B cell (primary cell): ENCODE results near the gene ALS2CL. TPM values are rescaled to one million over a fixed set of nuclear protein-coding genes. Genes with fewer than 3 reads are reported as not detected.

Experiments
- ATAC-seq: fragments of 200-7000 bp; cut with Tn5 transposase; one replicate; pipeline ENCODE4 v1.10.0; 2021; ENCODE audit warnings: low read depth, mild to moderate bottlenecking, moderate number of reproducible peaks, moderate library complexity
- CTCF ChIA-PET: fragments of 350-600 bp; sonication (Branson Sonifier 250); formaldehyde crosslinking; loops from one replicate; lab custom pipeline; 2021; ENCODE audit warnings: antibody characterized with exemption, inconsistent platforms; lab: Charles Lee
- POLR2A ChIA-PET: fragments of 350-600 bp; sonication (Branson Sonifier 250); formaldehyde crosslinking; loops from one replicate; lab custom pipeline; 2021; ENCODE audit warnings: antibody characterized with exemption; lab: Charles Lee
- DNase-seq: peaks from one replicate; pipeline ENCODE4 v3.0.0; 2013
- H2AFZ ChIP-seq: 2 replicates; pipeline ENCODE4 v1.6.1; 2012; ENCODE audit warnings: mild to moderate bottlenecking, low read depth, low read length; ENCODE audit not compliant: insufficient read depth, poor library complexity, severe bottlenecking
- H3K27ac ChIP-seq, 2 donors: 1 replicate in 1 of 2; 2 replicates in 1 of 2; pipeline ENCODE4 v1.5.1; 2012 to 2013; ENCODE audit warnings: low read length in 2 of 2, mild to moderate bottlenecking in 2 of 2, moderate library complexity in 1 of 2
- H3K27me3 ChIP-seq, 4 experiments: fragments of 200-600 bp in 1 of 4; sonication (generic) in 1 of 4; replicated peaks in 1 of 4; 1 replicate in 2 of 4; 2 replicates in 2 of 4; pipeline versions ENCODE4 v1.6.1 to v1.7.0; 2013 to 2016; ENCODE audit warnings: low read length in 3 of 4, mild to moderate bottlenecking in 2 of 4, mixed read lengths in 1 of 4, moderate library complexity in 1 of 4; ENCODE audit not compliant: insufficient read depth in 4 of 4, control insufficient read depth in 3 of 4; ENCODE audit errors: control extremely low read depth in 1 of 4
- H3K36me3 ChIP-seq, 2 experiments: replicated peaks in 1 of 2; 1 replicate in 1 of 2; 2 replicates in 1 of 2; pipeline versions ENCODE4 v1.6.1 to v1.7.1; 2013; ENCODE audit warnings: low read length in 1 of 2; ENCODE audit not compliant: insufficient read depth in 2 of 2, control insufficient read depth in 1 of 2; ENCODE audit errors: control extremely low read depth in 1 of 2, extremely low read depth in 1 of 2
- H3K4me1 ChIP-seq, 2 donors: fragments of 200-600 bp in 1 of 2; sonication (generic) in 1 of 2; 1 replicate in 1 of 2; 2 replicates in 1 of 2; pipeline versions ENCODE4 v1.5.1 to v1.6.1; 2013 to 2017; ENCODE audit warnings: low read length in 2 of 2; ENCODE audit not compliant: control insufficient read depth in 2 of 2, insufficient read depth in 2 of 2
- H3K4me2 ChIP-seq: replicated peaks from 2 replicates; pipeline ENCODE3; 2012; ENCODE audit warnings: mild to moderate bottlenecking, low read depth, low read length; ENCODE audit not compliant: poor library complexity, severe bottlenecking
- H3K4me3 ChIP-seq, 5 experiments: fragments of 200-600 bp in 1 of 5; sonication (generic) in 1 of 5; 1 replicate in 3 of 5; 2 replicates in 2 of 5; pipeline versions ENCODE4 v1.5.1 to v1.7.0; 2011 to 2016; ENCODE audit warnings: low read length in 4 of 5, mild to moderate bottlenecking in 4 of 5, low read depth in 2 of 5, control low read depth in 1 of 5, moderate library complexity in 1 of 5; ENCODE audit not compliant: insufficient read depth in 1 of 5; ENCODE audit errors: control extremely low read depth in 1 of 5, extremely low read depth in 1 of 5
- H3K79me2 ChIP-seq: fragments of 200-600 bp; sonication (generic); one replicate; pipeline ENCODE4 v1.6.0; 2016; ENCODE audit warnings: low read length; ENCODE audit not compliant: control insufficient read depth, insufficient read depth
- H3K9ac ChIP-seq: fragments of 200-600 bp; sonication (generic); 2 replicates; pipeline ENCODE4 v1.6.1; 2017; ENCODE audit warnings: mild to moderate bottlenecking, low read length, moderate library complexity
- H3K9me3 ChIP-seq, 3 donors: one replicate each; pipeline versions ENCODE4 v1.6.1 to v1.7.1; 2013; ENCODE audit warnings: low read length in 2 of 3; ENCODE audit not compliant: control insufficient read depth in 2 of 3, insufficient read depth in 1 of 3; ENCODE audit errors: control extremely low read depth in 1 of 3
- H4K20me1 ChIP-seq: 2 replicates; pipeline ENCODE4 v1.6.0; 2012; ENCODE audit warnings: mild to moderate bottlenecking, low read length; ENCODE audit not compliant: insufficient read depth, control insufficient read depth, poor library complexity, severe bottlenecking
- H3K27ac Mint-ChIP-seq: one replicate; pipeline ENCODE4 v1.8.0; 2021; ENCODE audit warnings: mixed read lengths
- H3K27me3 Mint-ChIP-seq: one replicate; pipeline ENCODE4 v1.8.0; 2021; ENCODE audit warnings: mixed read lengths
- H3K4me1 Mint-ChIP-seq: one replicate; pipeline ENCODE4 v1.8.0; 2021; ENCODE audit warnings: mixed read lengths
- H3K4me3 Mint-ChIP-seq: one replicate; pipeline ENCODE4 v1.8.0; 2021; ENCODE audit warnings: mixed read lengths
- H3K9me3 Mint-ChIP-seq: one replicate; pipeline ENCODE4 v1.8.0; 2022; ENCODE audit warnings: mixed read lengths; ENCODE audit not compliant: insufficient read depth
- EZH2 ChIP-seq: IDR thresholded peaks from 2 replicates; pipeline ENCODE4 v1.6.1; 2012; ENCODE audit warnings: borderline replicate concordance, low read depth, mild to moderate bottlenecking, moderate library complexity, low read length; ENCODE audit not compliant: insufficient read depth, poor library complexity, severe bottlenecking
- WGBS: methylation state at CpG from one replicate; pipeline ENCODE4 v1.1.5; 2013; ENCODE audit warnings: missing lambda C conversion rate; ENCODE audit not compliant: insufficient coverage; 5-methylcytosine and 5-hydroxymethylcytosine counted together
- intact Hi-C: fragments of 100-400 bp; cut with micrococcal nuclease; formaldehyde crosslinking; loops from one replicate; pipeline ENCODE4 v1.10.0; 2022
- polyA plus RNA-seq: library from polyadenylated mRNA; depleted of rRNA; stranded (reverse); fragments of >200 nt; gene quantifications from 2 replicates; pipeline ENCODE4 v1.2.3, GENCODE V29; 2012
- total RNA-seq, 2 donors: library from RNA; stranded (reverse); fragments of 120-200 nt in 1 of 2; gene quantifications; 1 replicate in 1 of 2; 2 replicates in 1 of 2; pipeline versions ENCODE4 v1.2.3 to v1.2.4, GENCODE V29; 2013 to 2022
- TF ChIP-seq, protein P1 (sequence below): fragments of 200-600 bp; IDR thresholded peaks from one replicate; pipeline ENCODE4 v1.8.0; 2022; ENCODE audit warnings: antibody characterized with exemption, mild to moderate bottlenecking

ALS2CL gene
- total and polyA plus RNA-seq, 2 donors (not counting 1 experiment from before 2014, with no cell fraction given) = 0.22 to 0.30 TPM

DNA sequence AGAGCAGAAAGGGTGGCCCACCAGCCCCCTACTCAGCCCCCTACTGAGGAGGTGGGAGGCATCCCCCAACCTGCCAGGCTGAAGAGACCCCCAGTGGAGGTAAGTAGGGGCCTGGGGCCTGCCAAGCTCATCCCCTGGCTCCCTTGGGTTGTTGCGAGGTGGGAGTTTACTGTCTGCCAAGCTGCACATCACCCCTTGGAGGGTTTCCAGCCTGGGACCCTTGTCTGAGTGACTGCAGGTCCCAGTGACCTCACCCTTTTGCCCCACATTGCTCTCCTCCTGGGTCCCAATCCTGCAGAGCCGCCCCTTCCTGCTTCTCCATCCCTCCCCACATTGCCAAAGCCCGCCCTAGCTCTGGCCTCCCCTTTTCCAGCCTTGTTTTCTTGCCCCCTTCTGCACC is 1.0 kb upstream of the ALS2CL start:
- peak overlapping the region; percentile 26 for H3K4me3 Mint-ChIP-seq
- Histone ChIP-seq H3K9me3 (no peaks in the 10 kb centered on the region), H3K36me3 (no peaks in the 10 kb centered on the region), H3K4me3 (no peak overlapping the region), H3K9ac (no peak overlapping the region), H3K79me2 (no peaks in the 10 kb centered on the region), H4K20me1 (no peaks in the 10 kb centered on the region), H3K27ac (no peak overlapping the region), H2AFZ (peak overlapping the region; percentile 93), H3K27me3 (peaks cover 0 to 38% (median 8%) of the 10 kb centered on the region in 4 experiments), H3K4me1 (peaks cover 33 to 38% of the 10 kb centered on the region in 2 donors), H3K4me2 (peak overlapping the region; percentile 100)
- no peak for ATAC-seq
- H3K4me1 Mint-ChIP-seq = peaks cover 28% of the 10 kb centered on the region
- no peak overlapping the region for H3K27ac Mint-ChIP-seq
- no peak for TF ChIP-seq EZH2
- TF ChIP-seq, protein P1, sequence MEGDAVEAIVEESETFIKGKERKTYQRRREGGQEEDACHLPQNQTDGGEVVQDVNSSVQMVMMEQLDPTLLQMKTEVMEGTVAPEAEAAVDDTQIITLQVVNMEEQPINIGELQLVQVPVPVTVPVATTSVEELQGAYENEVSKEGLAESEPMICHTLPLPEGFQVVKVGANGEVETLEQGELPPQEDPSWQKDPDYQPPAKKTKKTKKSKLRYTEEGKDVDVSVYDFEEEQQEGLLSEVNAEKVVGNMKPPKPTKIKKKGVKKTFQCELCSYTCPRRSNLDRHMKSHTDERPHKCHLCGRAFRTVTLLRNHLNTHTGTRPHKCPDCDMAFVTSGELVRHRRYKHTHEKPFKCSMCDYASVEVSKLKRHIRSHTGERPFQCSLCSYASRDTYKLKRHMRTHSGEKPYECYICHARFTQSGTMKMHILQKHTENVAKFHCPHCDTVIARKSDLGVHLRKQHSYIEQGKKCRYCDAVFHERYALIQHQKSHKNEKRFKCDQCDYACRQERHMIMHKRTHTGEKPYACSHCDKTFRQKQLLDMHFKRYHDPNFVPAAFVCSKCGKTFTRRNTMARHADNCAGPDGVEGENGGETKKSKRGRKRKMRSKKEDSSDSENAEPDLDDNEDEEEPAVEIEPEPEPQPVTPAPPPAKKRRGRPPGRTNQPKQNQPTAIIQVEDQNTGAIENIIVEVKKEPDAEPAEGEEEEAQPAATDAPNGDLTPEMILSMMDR = no peak
- 100% methylated on average over 2 of the region's 3 CpGs for WGBS
- H3K27me3 Mint-ChIP-seq = peaks cover 15% of the 10 kb centered on the region
- CTCF ChIA-PET = no interaction called here
- DNase-seq = no peak
- intact Hi-C loops = loop anchor here (5.0 to 10.0 kb wide), 2 partner anchors 210 to 313 kb away; no protein-coding TSS in a partner anchor
- no peaks in the 10 kb centered on the region for H3K9me3 Mint-ChIP-seq
- POLR2A ChIA-PET = no interaction called here

DNA sequence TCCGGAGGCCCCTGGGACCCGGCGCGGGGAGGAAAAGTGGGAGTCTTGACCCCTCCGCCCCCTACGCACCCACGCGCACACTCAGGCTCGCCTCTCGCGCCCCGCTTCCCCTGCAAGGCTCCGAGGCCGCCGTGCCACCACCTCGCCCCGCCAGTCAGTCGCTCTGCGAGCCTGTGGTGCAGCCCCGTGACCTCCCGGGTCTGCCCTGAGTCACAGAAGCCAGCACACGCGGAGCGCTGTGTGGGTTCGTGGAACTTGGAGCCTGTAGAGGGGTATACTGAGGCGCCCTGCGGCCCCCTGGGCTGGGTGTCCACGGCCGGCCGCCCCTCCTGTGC is 380 bp upstream of the ALS2CL start:
- Histone ChIP-seq H3K4me2 (peak overlapping the region; percentile 100), H3K9ac (peak overlapping the region; percentile 73), H3K9me3 (peaks cover 0 to 3% (median 0%) of the 10 kb centered on the region in 3 donors), H4K20me1 (no peaks in the 10 kb centered on the region), H3K4me3 (peak overlapping the region in 4 of 5 experiments; percentile 62 to 87 (median 66)), H3K36me3 (no peaks in the 10 kb centered on the region), H3K27ac (no peak overlapping the region), H3K4me1 (peaks cover 33 to 38% of the 10 kb centered on the region in 2 donors), H3K79me2 (no peaks in the 10 kb centered on the region), H2AFZ (peak overlapping the region; percentile 93), H3K27me3 (peaks cover 0 to 38% (median 8%) of the 10 kb centered on the region in 4 experiments)
- 12% methylated on average over 26 of the region's 30 CpGs for WGBS
- intact Hi-C loops = loop anchor here (5.0 to 10.0 kb wide), 2 partner anchors 209 to 313 kb away; no protein-coding TSS in a partner anchor
- TF ChIP-seq, protein P1 = no peak
- no peak for TF ChIP-seq EZH2
- Mint-ChIP-seq H3K4me1 (peaks cover 28% of the 10 kb centered on the region), H3K27ac (no peak overlapping the region), H3K4me3 (peak overlapping the region; percentile 72), H3K27me3 (peaks cover 15% of the 10 kb centered on the region), H3K9me3 (no peaks in the 10 kb centered on the region)
- DNase-seq = peak; percentile 74
- peak; percentile 52 for ATAC-seq
- CTCF ChIA-PET = interaction anchor here (0.9 kb wide), 1 partner anchor 205 kb away, joined by 3 read pairs; no protein-coding TSS in a partner anchor
- POLR2A ChIA-PET = no interaction called here
